GM19395 (cell line): ENCODE data around the gene TMEM120B.
A peak's percentile ranks its signal among the peaks of the same experiment; 100 is the strongest.

Source experiments
- ATAC-seq: cut with Tn5 transposase; IDR thresholded peaks from one replicate; pipeline ENCODE4 v1.9.1; 2021; ENCODE audit warnings: mild to moderate bottlenecking, moderate library complexity; ENCODE audit not compliant: unreplicated experiment

The TMEM120B gene

GRCh38 chr12:121770388-121770787 lies 57.8 kb downstream of the TMEM120B start:
- no peak for ATAC-seq

DNA sequence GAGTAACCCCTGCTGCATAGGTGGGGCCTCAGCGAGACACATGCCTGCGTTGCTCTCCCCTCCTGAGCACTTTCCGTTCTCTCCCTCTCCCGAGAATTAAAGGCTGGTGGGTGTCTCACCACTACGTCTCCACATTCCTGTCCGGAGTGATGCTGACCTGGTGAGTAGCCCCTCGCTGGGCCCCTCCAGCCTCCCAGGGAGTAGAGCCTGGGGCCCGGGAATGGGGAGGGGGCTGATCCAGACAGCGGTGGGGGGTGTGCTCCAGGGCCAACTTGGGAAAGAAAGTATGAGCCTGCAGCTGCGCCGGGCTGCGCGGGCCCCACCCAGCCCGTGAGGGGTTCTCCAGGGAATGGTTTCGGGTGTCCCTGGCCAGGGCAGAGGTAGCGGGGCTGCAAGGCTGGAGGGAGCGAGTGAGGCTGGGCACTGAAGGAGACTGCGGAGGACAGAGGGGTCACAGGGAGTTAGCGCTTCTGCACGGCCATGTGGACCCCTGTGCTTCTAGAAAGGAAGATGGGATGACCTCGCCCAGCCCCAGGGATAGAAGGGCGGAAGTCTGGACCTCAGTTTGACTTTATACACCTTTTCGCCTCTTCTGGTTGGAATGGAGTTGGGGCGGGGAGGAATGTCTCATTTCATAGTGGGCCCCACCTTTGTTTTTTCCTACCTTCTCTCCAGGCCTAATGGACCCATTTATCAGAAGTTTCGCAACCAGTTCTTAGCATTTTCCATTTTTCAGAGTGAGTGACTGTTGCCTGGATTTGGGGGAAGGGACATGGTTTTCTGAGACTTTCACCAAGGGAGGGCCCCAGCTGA lies 58.5 kb downstream of the TMEM120B start:
- no peak for ATAC-seq

- peak; percentile 85 for ATAC-seq
Measured at GRCh38 chr12:121773011-121773777, 60.6 kb downstream of the TMEM120B start.

DNA sequence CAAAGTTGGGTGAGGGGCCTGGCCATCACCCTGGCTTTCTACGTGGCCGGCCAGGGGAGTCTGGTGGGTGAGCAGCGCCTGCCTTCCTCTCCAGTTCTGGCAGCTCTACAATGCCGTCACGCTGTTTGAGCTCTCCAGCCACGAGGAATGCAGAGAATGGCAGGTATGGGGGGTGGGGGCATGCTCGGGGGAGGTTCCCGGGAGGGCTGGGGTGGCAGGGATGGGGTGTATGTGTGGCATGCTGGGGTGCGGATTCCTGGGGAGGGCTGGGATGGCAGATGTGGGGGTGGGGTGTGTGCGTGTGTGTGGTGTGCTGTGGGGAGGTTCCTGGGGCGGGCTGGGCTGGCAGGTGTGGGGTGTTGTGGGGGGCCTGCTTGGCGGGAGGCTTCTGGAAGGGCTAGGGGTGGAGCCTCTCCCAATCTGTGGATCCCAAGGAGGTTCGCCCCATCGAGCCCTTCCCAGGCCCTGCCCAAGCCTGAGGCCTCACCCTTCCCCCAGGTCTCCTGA lies 62.5 kb downstream of the TMEM120B start:
- ATAC-seq, result no peak

DNA sequence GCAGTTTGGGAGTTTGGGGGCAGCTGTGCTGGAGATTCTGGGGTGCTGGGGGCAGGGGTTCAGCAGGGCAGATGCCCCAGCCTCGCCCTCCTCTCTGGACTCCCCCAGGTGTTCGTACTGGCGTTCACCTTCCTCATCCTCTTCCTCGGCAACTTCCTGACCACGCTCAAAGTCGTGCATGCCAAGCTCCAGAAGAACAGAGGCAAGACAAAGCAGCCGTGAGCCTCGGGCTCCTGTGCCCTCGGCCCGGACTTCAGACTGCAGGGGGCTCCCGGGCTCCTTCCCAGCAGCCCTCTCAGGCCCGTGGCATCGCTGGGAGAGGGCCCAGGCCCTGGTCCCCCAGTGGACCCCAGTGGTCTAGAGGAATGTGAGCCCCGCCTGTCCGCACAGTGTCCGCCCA lies 62.9 kb downstream of the TMEM120B start:
- no peak for ATAC-seq

DNA sequence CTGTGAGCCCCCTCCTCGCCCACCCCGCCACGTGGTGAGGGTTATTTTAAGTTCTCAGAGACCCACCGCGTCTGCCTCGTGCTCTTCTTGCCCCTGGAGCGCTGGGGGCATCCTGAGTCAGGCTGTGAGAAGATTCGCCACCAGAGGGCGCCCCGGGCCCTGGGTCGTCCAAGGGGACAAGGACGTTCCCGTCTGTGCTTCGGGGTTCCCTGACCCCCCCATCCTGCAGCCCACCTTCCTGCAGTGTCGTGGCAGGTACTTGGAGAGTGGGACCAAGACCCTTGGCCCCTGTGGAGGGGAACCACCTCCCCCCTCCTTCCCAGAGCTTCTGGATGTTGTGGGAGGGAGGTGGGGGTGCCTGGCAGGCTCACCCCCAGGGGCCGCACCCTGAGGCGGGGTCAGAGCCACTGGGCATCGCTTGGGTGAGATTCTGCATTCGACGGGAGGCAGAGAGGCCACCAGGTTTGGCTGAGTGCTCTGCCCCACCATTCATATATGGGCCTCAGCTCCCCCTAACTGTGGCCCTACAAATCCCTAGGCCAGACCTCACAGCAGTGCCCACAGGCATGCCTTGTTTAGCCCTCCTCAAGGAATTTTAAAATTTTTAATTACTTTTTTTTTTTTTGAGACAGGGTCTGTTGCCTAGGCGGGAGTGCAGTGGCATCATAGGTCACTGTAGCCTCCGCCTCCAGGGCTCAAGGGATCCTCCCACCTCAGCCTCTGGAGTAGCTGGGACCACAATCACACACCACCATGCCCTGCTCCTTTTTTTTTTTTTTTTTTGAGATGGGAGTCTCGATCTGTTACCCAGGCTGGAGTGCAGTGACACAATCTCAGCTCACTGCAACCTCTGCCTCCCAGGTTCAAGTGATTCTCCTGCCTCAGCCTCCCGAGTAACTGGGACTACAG lies 63.9 kb downstream of the TMEM120B start:
- ATAC-seq, result peak; percentile 68

DNA sequence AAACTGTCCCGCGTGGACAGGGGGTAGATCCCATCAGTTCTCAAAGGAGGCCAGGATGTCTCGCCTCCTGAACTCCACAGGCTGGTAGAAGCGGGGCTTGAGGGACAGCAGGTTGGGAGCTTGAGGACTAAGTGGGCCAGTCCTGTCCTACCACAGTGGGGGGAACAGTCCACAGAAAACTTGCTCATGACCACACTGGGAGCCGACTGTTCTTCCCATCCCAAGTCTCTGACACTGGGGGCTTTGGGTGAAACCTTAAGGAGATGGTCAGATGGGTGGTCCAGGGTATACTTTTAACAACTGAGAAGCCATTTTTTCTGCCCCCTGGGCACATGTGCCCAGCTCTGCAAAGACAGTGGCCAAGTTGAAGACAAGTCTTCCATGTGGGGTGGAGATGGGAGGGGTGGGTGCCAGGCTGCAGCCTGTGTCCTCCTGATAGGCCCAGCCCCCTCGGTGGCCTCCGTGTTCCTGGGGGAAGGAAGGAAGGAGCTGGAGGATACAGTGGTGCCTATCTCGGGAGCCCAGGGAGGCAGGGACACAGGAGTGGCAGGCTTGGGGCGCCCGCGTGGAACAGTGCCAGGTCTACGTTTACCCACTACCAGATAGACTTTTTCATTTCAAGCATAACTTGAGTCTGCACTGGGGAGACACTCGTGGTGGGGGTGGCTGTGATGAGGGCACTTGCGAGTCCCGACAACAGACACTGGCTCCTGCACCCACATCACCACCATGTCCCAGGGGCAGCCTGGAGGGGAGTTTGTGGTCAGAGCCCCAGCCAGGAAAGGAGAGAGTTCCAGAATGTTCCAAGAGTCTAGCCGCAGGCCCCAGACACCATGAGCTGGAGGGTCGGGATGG lies 66.2 kb downstream of the TMEM120B start:
- no peak for ATAC-seq

- no peak for ATAC-seq
Measured at GRCh38 chr12:121779422-121779895, 66.9 kb downstream of the TMEM120B start.

GRCh38 chr12:121780429-121780828 lies 67.9 kb downstream of the TMEM120B start:
- no peak for ATAC-seq

GRCh38 chr12:121781484-121781997 lies 69.0 kb downstream of the TMEM120B start:
- ATAC-seq, result peak; percentile 28

DNA sequence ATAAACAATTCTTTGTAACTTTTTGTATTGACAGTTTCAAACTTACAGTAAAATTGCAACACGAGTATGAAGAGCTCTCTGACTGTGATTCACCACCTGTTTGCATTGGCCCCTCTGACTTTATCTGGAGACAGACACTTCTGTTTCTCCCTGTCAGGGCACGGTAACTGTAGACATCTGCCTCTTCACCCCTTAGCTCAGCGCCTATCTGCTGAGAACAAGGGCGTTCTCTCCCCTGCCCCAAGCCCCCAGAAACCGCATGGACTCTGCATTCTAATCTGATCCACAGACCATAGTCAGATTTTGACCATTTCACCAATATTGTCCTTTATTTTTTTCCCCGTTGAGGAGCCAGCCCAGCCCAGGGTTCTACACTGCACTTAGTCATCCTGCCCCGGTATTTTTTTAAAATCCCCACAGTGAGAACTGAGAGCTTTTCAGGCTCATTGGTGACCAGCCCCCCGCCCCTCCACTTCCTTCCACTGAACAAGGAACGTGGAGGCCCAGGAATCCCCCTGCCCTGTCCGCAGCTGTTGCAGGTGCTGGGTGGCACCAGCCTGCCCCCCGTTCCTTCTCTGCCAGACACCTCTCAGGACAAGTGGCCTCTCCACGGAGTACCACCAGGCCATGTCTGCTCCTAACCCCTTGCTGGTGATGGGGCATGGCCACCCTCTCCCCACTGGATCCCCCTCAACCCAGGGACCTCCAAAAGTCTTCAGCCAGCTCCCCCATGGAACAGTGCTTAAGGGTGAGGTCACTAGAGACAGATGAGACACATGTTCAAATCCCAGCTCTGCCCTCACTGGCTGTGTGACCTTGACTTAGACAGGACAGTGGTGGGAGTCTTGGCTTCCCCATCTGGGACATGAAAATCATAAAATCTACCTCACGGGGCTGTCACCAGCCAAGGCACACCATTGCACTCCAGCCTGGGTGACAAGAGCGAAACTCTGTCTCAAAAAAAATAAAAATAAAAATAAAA lies 69.7 kb downstream of the TMEM120B start:
- peak; percentile 60 for ATAC-seq

- no peak for ATAC-seq
Measured at GRCh38 chr12:121783766-121784165, 71.2 kb downstream of the TMEM120B start.

DNA sequence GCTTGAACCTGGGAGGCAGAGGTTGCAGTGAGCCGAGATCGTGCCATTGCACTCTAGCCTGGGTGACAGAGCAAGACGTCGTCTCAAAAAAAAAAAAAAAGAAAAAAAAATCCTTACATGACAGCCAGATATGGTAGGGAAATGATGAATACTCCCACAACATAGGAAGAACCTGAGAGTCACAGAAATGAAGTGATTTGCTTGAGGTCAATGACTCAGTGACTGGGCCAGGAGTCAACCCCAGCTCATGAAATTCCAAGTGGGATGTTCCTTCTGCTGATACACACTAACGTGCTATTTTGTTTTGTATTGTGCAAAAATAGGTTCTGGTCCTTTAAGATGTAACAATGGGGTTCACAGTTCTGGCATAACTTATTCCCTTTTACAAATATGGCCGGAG lies 71.9 kb downstream of the TMEM120B start:
- ATAC-seq, result no peak

- ATAC-seq, result no peak
Measured at GRCh38 chr12:121786440-121786825, 73.9 kb downstream of the TMEM120B start.

- ATAC-seq, result no peak
Measured at GRCh38 chr12:121787063-121788025, 74.8 kb downstream of the TMEM120B start.

DNA sequence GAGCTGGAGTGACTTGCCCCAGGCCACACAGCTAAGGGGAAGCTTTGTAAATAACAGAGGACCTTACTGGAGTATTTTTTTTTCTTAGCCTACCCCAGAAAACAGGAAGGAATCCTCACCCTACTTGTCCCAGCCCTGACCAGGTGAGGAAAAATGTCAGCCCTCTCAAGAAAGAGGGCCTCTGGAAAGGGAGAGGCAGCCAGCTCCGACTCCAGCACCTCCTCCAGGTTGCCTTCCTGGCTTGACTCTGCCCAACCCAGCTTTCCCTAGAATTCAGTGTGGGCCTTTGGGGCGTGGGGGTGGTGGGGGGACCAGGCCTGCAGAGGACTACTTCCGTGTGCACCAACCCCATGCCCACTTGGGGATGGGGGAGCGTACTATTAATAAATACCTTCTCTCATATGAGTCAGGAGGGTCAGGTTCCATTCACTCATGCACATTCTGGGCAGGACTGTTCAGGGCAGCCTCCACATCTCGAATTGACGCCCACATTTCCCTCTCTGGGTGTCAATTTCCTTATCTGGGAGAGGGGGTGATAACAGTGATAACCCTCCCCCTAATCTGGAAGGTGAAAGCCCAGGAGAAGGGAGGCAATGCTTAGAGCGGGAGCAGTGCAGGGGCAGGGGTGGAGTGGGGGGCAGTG lies 75.7 kb downstream of the TMEM120B start:
- ATAC-seq, result no peak

- ATAC-seq, result peak; percentile 23
Measured at GRCh38 chr12:121789233-121789781, 76.8 kb downstream of the TMEM120B start.
